ENCODE measurements around the gene MRPS26.
"Not testable (repeated sequence)": the region's sequence is repeated elsewhere in the genome, so short reads cannot be mapped to it uniquely, and the experiment has no call there.

The MRPS26 gene

GRCh38 chr20:3021777-3022176, 24.1 kb upstream of the MRPS26 start:
- peaks cover 66% of the 10 kb centered on the region for H3K36me3 ChIP-seq (ENCODE audit: control insufficient read depth, insufficient read depth, low read length)
- no peaks in the 10 kb centered on the region for H3K27me3 ChIP-seq (ENCODE audit: control insufficient read depth, insufficient read depth, low read length)

GRCh38 chr20:3022559-3023490, 23.0 kb upstream of the MRPS26 start:
- not testable (repeated sequence) for H3K9me3 ChIP-seq (ENCODE audit: control insufficient read depth, insufficient read depth, low read depth, low read length); H3K9ac ChIP-seq (ENCODE audit: low read length); H3K4me1 ChIP-seq (ENCODE audit: control insufficient read depth, insufficient read depth, low read length); H3K4me3 ChIP-seq (ENCODE audit: low read depth, low read length); H3K27ac ChIP-seq (ENCODE audit: low read depth, low read length); H3K27me3 ChIP-seq (ENCODE audit: control insufficient read depth, insufficient read depth, low read length)
- H3K36me3 ChIP-seq (ENCODE audit: control insufficient read depth, insufficient read depth, low read length): peaks cover 67% of the 10 kb centered on the region

More at GRCh38 chr20:3021777-3022176, 24.1 kb upstream of the MRPS26 start:
- H3K27ac ChIP-seq (ENCODE audit: low read depth, low read length): no peak overlapping the region
- no peaks in the 10 kb centered on the region for H3K4me1 ChIP-seq (ENCODE audit: control insufficient read depth, insufficient read depth, low read length)
- no peak overlapping the region for H3K9ac ChIP-seq (ENCODE audit: low read length)
- no peak overlapping the region for H3K4me3 ChIP-seq (ENCODE audit: low read depth, low read length)
- H3K9me3 ChIP-seq (ENCODE audit: control insufficient read depth, insufficient read depth, low read depth, low read length): no peaks in the 10 kb centered on the region

GRCh38 chr20:3027987-3028386, 17.9 kb upstream of the MRPS26 start:
- Histone ChIP-seq H3K27ac (ENCODE audit: low read depth, low read length) (no peak overlapping the region), H3K9me3 (ENCODE audit: control insufficient read depth, insufficient read depth, low read depth, low read length) (no peaks in the 10 kb centered on the region), H3K27me3 (ENCODE audit: control insufficient read depth, insufficient read depth, low read length) (no peaks in the 10 kb centered on the region), H3K9ac (ENCODE audit: low read length) (no peak overlapping the region), H3K4me3 (ENCODE audit: low read depth, low read length) (no peak overlapping the region), H3K36me3 (ENCODE audit: control insufficient read depth, insufficient read depth, low read length) (peaks cover 79% of the 10 kb centered on the region), H3K4me1 (ENCODE audit: control insufficient read depth, insufficient read depth, low read length) (no peaks in the 10 kb centered on the region)

- Histone ChIP-seq H3K4me3 (ENCODE audit: low read depth, low read length) (no peak overlapping the region), H3K27ac (ENCODE audit: low read depth, low read length) (no peak overlapping the region), H3K4me1 (ENCODE audit: control insufficient read depth, insufficient read depth, low read length) (no peaks in the 10 kb centered on the region), H3K9ac (ENCODE audit: low read length) (no peak overlapping the region), H3K36me3 (ENCODE audit: control insufficient read depth, insufficient read depth, low read length) (peaks cover 81% of the 10 kb centered on the region), H3K27me3 (ENCODE audit: control insufficient read depth, insufficient read depth, low read length) (no peaks in the 10 kb centered on the region), H3K9me3 (ENCODE audit: control insufficient read depth, insufficient read depth, low read depth, low read length) (no peaks in the 10 kb centered on the region)
Observed at GRCh38 chr20:3031524-3032147, 14.2 kb upstream of the MRPS26 start.

- Histone ChIP-seq H3K36me3 (ENCODE audit: control insufficient read depth, insufficient read depth, low read length) (peaks cover 81% of the 10 kb centered on the region), H3K9ac (ENCODE audit: low read length) (no peak overlapping the region), H3K27me3 (ENCODE audit: control insufficient read depth, insufficient read depth, low read length) (no peaks in the 10 kb centered on the region), H3K9me3 (ENCODE audit: control insufficient read depth, insufficient read depth, low read depth, low read length) (no peaks in the 10 kb centered on the region), H3K4me1 (ENCODE audit: control insufficient read depth, insufficient read depth, low read length) (no peaks in the 10 kb centered on the region), H3K27ac (ENCODE audit: low read depth, low read length) (no peak overlapping the region), H3K4me3 (ENCODE audit: low read depth, low read length) (no peak overlapping the region)
Observed at GRCh38 chr20:3032624-3033023, 13.2 kb upstream of the MRPS26 start.

GRCh38 chr20:3037654-3038053, 8.2 kb upstream of the MRPS26 start:
- Histone ChIP-seq H3K27me3 (ENCODE audit: control insufficient read depth, insufficient read depth, low read length) (no peaks in the 10 kb centered on the region), H3K36me3 (ENCODE audit: control insufficient read depth, insufficient read depth, low read length) (peaks cover 73% of the 10 kb centered on the region), H3K9ac (ENCODE audit: low read length) (no peak overlapping the region), H3K27ac (ENCODE audit: low read depth, low read length) (no peak overlapping the region), H3K4me1 (ENCODE audit: control insufficient read depth, insufficient read depth, low read length) (peaks cover 13% of the 10 kb centered on the region), H3K4me3 (ENCODE audit: low read depth, low read length) (no peak overlapping the region), H3K9me3 (ENCODE audit: control insufficient read depth, insufficient read depth, low read depth, low read length) (no peaks in the 10 kb centered on the region)

- peaks cover 65% of the 10 kb centered on the region for H3K36me3 ChIP-seq (ENCODE audit: control insufficient read depth, insufficient read depth, low read length)
- H3K9me3 ChIP-seq (ENCODE audit: control insufficient read depth, insufficient read depth, low read depth, low read length): no peaks in the 10 kb centered on the region
- no peaks in the 10 kb centered on the region for H3K27me3 ChIP-seq (ENCODE audit: control insufficient read depth, insufficient read depth, low read length)
- peaks cover 14% of the 10 kb centered on the region for H3K4me1 ChIP-seq (ENCODE audit: control insufficient read depth, insufficient read depth, low read length)
- no peak overlapping the region for H3K4me3 ChIP-seq (ENCODE audit: low read depth, low read length)
- no peak overlapping the region for H3K27ac ChIP-seq (ENCODE audit: low read depth, low read length)
- no peak overlapping the region for H3K9ac ChIP-seq (ENCODE audit: low read length)
Observed at GRCh38 chr20:3038454-3038853, 7.4 kb upstream of the MRPS26 start.

GRCh38 chr20:3039426-3039825, 6.4 kb upstream of the MRPS26 start:
- H3K27me3 ChIP-seq (ENCODE audit: control insufficient read depth, insufficient read depth, low read length): no peaks in the 10 kb centered on the region
- H3K9me3 ChIP-seq (ENCODE audit: control insufficient read depth, insufficient read depth, low read depth, low read length): no peaks in the 10 kb centered on the region
- no peak overlapping the region for H3K27ac ChIP-seq (ENCODE audit: low read depth, low read length)
- H3K4me3 ChIP-seq (ENCODE audit: low read depth, low read length): no peak overlapping the region
- H3K9ac ChIP-seq (ENCODE audit: low read length): no peak overlapping the region
- peaks cover 14% of the 10 kb centered on the region for H3K4me1 ChIP-seq (ENCODE audit: control insufficient read depth, insufficient read depth, low read length)
- peaks cover 65% of the 10 kb centered on the region for H3K36me3 ChIP-seq (ENCODE audit: control insufficient read depth, insufficient read depth, low read length)

- Histone ChIP-seq H3K9me3 (ENCODE audit: control insufficient read depth, insufficient read depth, low read depth, low read length) (no peaks in the 10 kb centered on the region), H3K4me3 (ENCODE audit: low read depth, low read length) (no peak overlapping the region), H3K4me1 (ENCODE audit: control insufficient read depth, insufficient read depth, low read length) (peaks cover 18% of the 10 kb centered on the region), H3K36me3 (ENCODE audit: control insufficient read depth, insufficient read depth, low read length) (peaks cover 58% of the 10 kb centered on the region), H3K27me3 (ENCODE audit: control insufficient read depth, insufficient read depth, low read length) (no peaks in the 10 kb centered on the region), H3K27ac (ENCODE audit: low read depth, low read length) (no peak overlapping the region), H3K9ac (ENCODE audit: low read length) (no peak overlapping the region)
Observed at GRCh38 chr20:3040086-3040485, 5.8 kb upstream of the MRPS26 start.

- Histone ChIP-seq H3K9me3 (ENCODE audit: control insufficient read depth, insufficient read depth, low read depth, low read length) (no peaks in the 10 kb centered on the region), H3K4me1 (ENCODE audit: control insufficient read depth, insufficient read depth, low read length) (peaks cover 21% of the 10 kb centered on the region), H3K27me3 (ENCODE audit: control insufficient read depth, insufficient read depth, low read length) (no peaks in the 10 kb centered on the region), H3K9ac (ENCODE audit: low read length) (no peak overlapping the region), H3K4me3 (ENCODE audit: low read depth, low read length) (no peak overlapping the region), H3K27ac (ENCODE audit: low read depth, low read length) (no peak overlapping the region), H3K36me3 (ENCODE audit: control insufficient read depth, insufficient read depth, low read length) (peaks cover 40% of the 10 kb centered on the region)
Observed at GRCh38 chr20:3041854-3042409, 3.9 kb upstream of the MRPS26 start.

GRCh38 chr20:3042625-3043024, 3.2 kb upstream of the MRPS26 start:
- no peaks in the 10 kb centered on the region for H3K9me3 ChIP-seq (ENCODE audit: control insufficient read depth, insufficient read depth, low read depth, low read length)
- H3K9ac ChIP-seq (ENCODE audit: low read length): no peak overlapping the region
- no peak overlapping the region for H3K27ac ChIP-seq (ENCODE audit: low read depth, low read length)
- peaks cover 37% of the 10 kb centered on the region for H3K36me3 ChIP-seq (ENCODE audit: control insufficient read depth, insufficient read depth, low read length)
- H3K4me1 ChIP-seq (ENCODE audit: control insufficient read depth, insufficient read depth, low read length): peaks cover 21% of the 10 kb centered on the region
- no peaks in the 10 kb centered on the region for H3K27me3 ChIP-seq (ENCODE audit: control insufficient read depth, insufficient read depth, low read length)
- no peak overlapping the region for H3K4me3 ChIP-seq (ENCODE audit: low read depth, low read length)

Data from HUES6 (cell line).